ENCODE measurements around the gene STAT5B. TPM values are rescaled to one million over a fixed set of nuclear protein-coding genes. Genes with fewer than 3 reads are reported as not detected.

The STAT5B gene
- polyA plus RNA-seq, 3 donors: 28.5 to 103 (median 47.9) TPM

- no peaks in the 10 kb centered on the region for H3K9me3 ChIP-seq (replicated peaks in 1 of 2; ENCODE audit: control insufficient read depth in 1 of 2, insufficient read depth in 1 of 2, low read length in 2 of 2)
- H3K4me3 ChIP-seq (replicated peaks in 1 of 3; ENCODE audit: low read depth in 2 of 3, low read length in 3 of 3): peak overlapping the region; percentile 53 to 89 (median 87)
- intact Hi-C loops (cut with micrococcal nuclease): loop anchor here (2.0 to 5.0 kb wide), 3 partner anchors 17 to 67 kb away; no protein-coding TSS in a partner anchor
- peaks cover 61% of the 10 kb centered on the region for H4K20me1 ChIP-seq (ENCODE audit: insufficient read depth, low read length)
- peak overlapping the region; percentile 81 for H2AFZ ChIP-seq (ENCODE audit: insufficient read depth, low read depth, low read length, poor library complexity, severe bottlenecking)
- H3K27me3 ChIP-seq (ENCODE audit: control insufficient read depth in 2 of 2, insufficient read depth in 2 of 2, low read length in 2 of 2): no peaks in the 10 kb centered on the region
- H3K27ac ChIP-seq (ENCODE audit: low read depth in 1 of 2, low read length in 2 of 2): peak overlapping the region; percentile 81 to 84
- H3K79me2 ChIP-seq (ENCODE audit: insufficient read depth, low read length): peaks cover 66% of the 10 kb centered on the region
- peaks cover 36 to 50% of the 10 kb centered on the region in 2 donors for H3K36me3 Mint-ChIP-seq
- H3K4me3 Mint-ChIP-seq: peak overlapping the region; percentile 92 to 95
- peaks cover 0 to 3% (median 0%) of the 10 kb centered on the region in 3 donors for H3K27me3 Mint-ChIP-seq (ENCODE audit: low read depth in 3 of 3)
- no peak for TF ChIP-seq CTCF (IDR thresholded peaks at IDR 0.05)
- peak overlapping the region; percentile 83 for H3K9ac ChIP-seq (ENCODE audit: insufficient read depth, low read length, poor library complexity, severe bottlenecking)
- H3K4me1 Mint-ChIP-seq: peaks cover 70% of the 10 kb centered on the region
- peak in 2 of 3 donors; percentile 44 to 73 for DNase-seq
- WGBS (ENCODE audit: insufficient coverage): 36% methylated on average over 6 of the region's 9 CpGs
- H3K4me2 ChIP-seq (replicated peaks; ENCODE audit: extremely low read depth, low read length, poor library complexity, severe bottlenecking): peak overlapping the region; percentile 98
- H3K27ac Mint-ChIP-seq: peak overlapping the region; percentile 88 to 95 (median 91)
- H3K36me3 ChIP-seq (replicated peaks in 1 of 2; ENCODE audit: control insufficient read depth in 1 of 2, insufficient read depth in 2 of 2, low read length in 2 of 2): peaks cover 22 to 40% of the 10 kb centered on the region in 2 donors
- no peaks in the 10 kb centered on the region for H3K9me3 Mint-ChIP-seq
- peaks cover 53 to 66% of the 10 kb centered on the region in 2 donors for H3K4me1 ChIP-seq (ENCODE audit: control insufficient read depth in 1 of 2, insufficient read depth in 2 of 2, low read length in 2 of 2)
These were observed 13.5 kb upstream of the STAT5B start for GRCh38 chr17:42289611-42290181.

- Histone ChIP-seq H3K9ac (ENCODE audit: insufficient read depth, low read length, poor library complexity, severe bottlenecking) (peak overlapping the region; percentile 83), H3K36me3 (replicated peaks in 1 of 2; ENCODE audit: control insufficient read depth in 1 of 2, insufficient read depth in 2 of 2, low read length in 2 of 2) (peaks cover 17 to 34% of the 10 kb centered on the region in 2 donors), H3K79me2 (ENCODE audit: insufficient read depth, low read length) (peaks cover 60% of the 10 kb centered on the region), H3K4me3 (replicated peaks in 1 of 3; ENCODE audit: low read depth in 2 of 3, low read length in 3 of 3) (peak overlapping the region; percentile 53 to 89 (median 87)), H3K27me3 (ENCODE audit: control insufficient read depth in 2 of 2, insufficient read depth in 2 of 2, low read length in 2 of 2) (no peaks in the 10 kb centered on the region), H3K4me1 (ENCODE audit: control insufficient read depth in 1 of 2, insufficient read depth in 2 of 2, low read length in 2 of 2) (peaks cover 47 to 59% of the 10 kb centered on the region in 2 donors), H3K27ac (ENCODE audit: low read depth in 1 of 2, low read length in 2 of 2) (peak overlapping the region; percentile 81 to 84), H4K20me1 (ENCODE audit: insufficient read depth, low read length) (peaks cover 57% of the 10 kb centered on the region), H3K9me3 (replicated peaks in 1 of 2; ENCODE audit: control insufficient read depth in 1 of 2, insufficient read depth in 1 of 2, low read length in 2 of 2) (no peaks in the 10 kb centered on the region), H3K4me2 (replicated peaks; ENCODE audit: extremely low read depth, low read length, poor library complexity, severe bottlenecking) (peak overlapping the region; percentile 98), H2AFZ (ENCODE audit: insufficient read depth, low read depth, low read length, poor library complexity, severe bottlenecking) (peak overlapping the region; percentile 81)
- intact Hi-C loops (cut with micrococcal nuclease): loop anchor here (2.0 to 5.0 kb wide), 3 partner anchors 16 to 67 kb away; no protein-coding TSS in a partner anchor
- Mint-ChIP-seq H3K36me3 (peaks cover 31 to 44% of the 10 kb centered on the region in 2 donors), H3K9me3 (no peaks in the 10 kb centered on the region), H3K4me1 (peaks cover 63% of the 10 kb centered on the region), H3K27ac (peak overlapping the region; percentile 88 to 95 (median 91)), H3K27me3 (ENCODE audit: low read depth in 3 of 3) (peaks cover 0 to 3% (median 0%) of the 10 kb centered on the region in 3 donors), H3K4me3 (peak overlapping the region; percentile 92 to 95)
- WGBS (ENCODE audit: insufficient coverage): under 1% methylated on average over 34 of the region's 44 CpGs
- no peak for TF ChIP-seq CTCF (IDR thresholded peaks at IDR 0.05)
- DNase-seq: peak in 2 of 3 donors; percentile 28 to 45
These were observed 12.8 kb upstream of the STAT5B start for GRCh38 chr17:42288803-42289610.
